ENCODE results near the gene KRT7. TPM values are rescaled to one million over a fixed set of nuclear protein-coding genes. Genes with fewer than 3 reads are reported as not detected.
A peak's percentile ranks its signal among the peaks of the same experiment; 100 is the strongest.

Gene KRT7
- total and polyA plus RNA-seq, 12 donors, result 0.33 to 34.8 (median 8.4) TPM

- peak in 1 of 7 donors; percentile 6 for DNase-seq
- no peak overlapping the region for H3K27ac ChIP-seq
- no peak overlapping the region for H3K4me3 ChIP-seq
- H3K36me3 ChIP-seq (replicated peaks in 1 of 2), result no peaks in the 10 kb centered on the region
- no peaks in the 10 kb centered on the region for H3K27me3 ChIP-seq
- WGBS, 4 donors, result 73 to 90% (median 86%) methylated on average over 4 of the region's 4 CpGs
- intact Hi-C loops (cut with DNase I), result no loop called here
- TF ChIP-seq CTCF (IDR thresholded peaks at IDR 0.05), result no peak
- TF ChIP-seq POLR2A (IDR thresholded peaks at IDR 0.05), result no peak
- H3K9me3 ChIP-seq (replicated peaks in 1 of 3), result no peaks in the 10 kb centered on the region
- H3K4me1 ChIP-seq (replicated peaks in 1 of 2), result no peaks in the 10 kb centered on the region
Measured at GRCh38 chr12:52225752-52226151, 7.3 kb upstream of the KRT7 start.

GRCh38 chr12:52226446-52226845 lies 6.6 kb upstream of the KRT7 start:
- Histone ChIP-seq H3K4me3 (no peak overlapping the region), H3K36me3 (replicated peaks in 1 of 2) (no peaks in the 10 kb centered on the region), H3K9me3 (replicated peaks in 1 of 3) (no peaks in the 10 kb centered on the region), H3K27me3 (no peaks in the 10 kb centered on the region), H3K4me1 (replicated peaks in 1 of 2) (no peaks in the 10 kb centered on the region), H3K27ac (no peak overlapping the region)
- no peak for DNase-seq
- WGBS, 4 donors, result 43 to 62% (median 61%) methylated on average over 4 of the region's 4 CpGs
- no peak for TF ChIP-seq CTCF (IDR thresholded peaks at IDR 0.05)
- TF ChIP-seq POLR2A (IDR thresholded peaks at IDR 0.05), result no peak
- intact Hi-C loops (cut with DNase I), result no loop called here

DNA sequence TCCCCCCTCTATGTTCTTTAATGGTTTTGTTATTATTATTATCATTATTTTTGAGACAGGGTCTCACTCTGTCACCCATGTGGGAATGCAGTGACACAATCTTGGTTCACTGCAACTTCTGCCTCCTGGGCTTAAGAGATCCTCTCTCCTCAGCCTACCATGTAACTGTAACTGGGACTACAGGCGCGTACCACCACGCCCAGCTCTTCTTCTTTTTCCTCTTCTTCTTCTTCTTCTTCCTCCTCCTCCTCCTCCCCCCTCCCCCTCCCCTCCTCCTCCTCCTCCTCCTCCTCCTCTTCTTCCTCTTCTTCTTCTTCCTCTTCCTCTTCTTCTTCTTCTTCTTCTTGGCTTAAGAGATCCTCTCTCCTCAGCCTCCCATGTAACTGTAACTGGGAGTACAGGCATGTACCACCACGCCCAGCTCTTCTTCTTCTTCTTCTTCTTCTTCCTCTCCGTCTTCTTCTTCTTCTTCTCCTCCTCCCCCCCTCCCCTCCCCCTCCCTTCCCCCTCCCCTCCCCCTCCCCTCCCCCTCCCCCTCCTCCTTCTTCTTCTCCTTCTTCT lies 5.4 kb upstream of the KRT7 start:
- Histone ChIP-seq H3K27ac (no peak overlapping the region), H3K9me3 (replicated peaks in 1 of 3) (no peaks in the 10 kb centered on the region), H3K36me3 (replicated peaks in 1 of 2) (no peaks in the 10 kb centered on the region), H3K4me1 (replicated peaks in 1 of 2) (no peaks in the 10 kb centered on the region), H3K27me3 (peaks cover 8% of the 10 kb centered on the region), H3K4me3 (no peak overlapping the region)
- no peak for DNase-seq
- intact Hi-C loops (cut with DNase I), result no loop called here
- 67 to 71% (median 69%) methylated on average over 5 of the region's 5 CpGs for WGBS, 4 donors
- no peak for TF ChIP-seq POLR2A (IDR thresholded peaks at IDR 0.05)
- no peak for TF ChIP-seq CTCF (IDR thresholded peaks at IDR 0.05)

GRCh38 chr12:52228366-52228765 lies 4.7 kb upstream of the KRT7 start:
- intact Hi-C loops (cut with DNase I), result no loop called here
- TF ChIP-seq POLR2A (IDR thresholded peaks at IDR 0.05) (no peak), CTCF (IDR thresholded peaks at IDR 0.05) (no peak)
- peaks cover 15% of the 10 kb centered on the region for H3K27me3 ChIP-seq
- H3K4me1 ChIP-seq (replicated peaks in 1 of 2), result peaks cover 0 to 7% of the 10 kb centered on the region in 2 donors
- WGBS, 4 donors, result 51 to 82% (median 75%) methylated on average over 3 of the region's 3 CpGs
- H3K4me3 ChIP-seq, result no peak overlapping the region
- H3K27ac ChIP-seq, result no peak overlapping the region
- H3K9me3 ChIP-seq (replicated peaks in 1 of 3), result no peaks in the 10 kb centered on the region
- no peak for DNase-seq
- no peaks in the 10 kb centered on the region for H3K36me3 ChIP-seq (replicated peaks in 1 of 2)
